PC-3 (cell line): Measurements from ENCODE around the gene PANK1. TPM values are rescaled to one million over a fixed set of nuclear protein-coding genes. Genes with fewer than 3 reads are reported as not detected.

Experiments used
- ATAC-seq: fragments of 200-7000 bp; cut with Tn5 transposase; 2 replicates; pipeline ENCODE4 v1.9.1; 2020; ENCODE audit warnings: mild to moderate bottlenecking, moderate library complexity
- BruUV-seq: library from RNA; stranded (reverse); fragments of 400-500 nt; replicated peaks from 2 replicates; lab custom pipeline; 2021; lab: Mats Ljungman, UMichigan
- CTCF ChIA-PET: fragments of 300-600 bp; sonication (Branson Sonifier 250); formaldehyde crosslinking; loops from one replicate; lab custom pipeline; 2022; ENCODE audit warnings: antibody characterized with exemption; lab: Charles Lee
- POLR2A ChIA-PET: fragments of 300-600 bp; sonication (Branson Sonifier 250); formaldehyde crosslinking; loops from one replicate; lab custom pipeline; 2022; ENCODE audit warnings: antibody characterized with exemption; ENCODE audit not compliant: unreplicated experiment; lab: Charles Lee
- DNase-seq: peaks from one replicate; pipeline ENCODE4 v3.0.0-alpha.2; 2015
- H2AFZ ChIP-seq: fragments of 300-600 bp; sonication (generic); 2 replicates; pipeline ENCODE4 v1.6.0; 2016; ENCODE audit warnings: antibody characterized with exemption, low read length
- H3F3A ChIP-seq: fragments of 300-600 bp; sonication (generic); one replicate; pipeline ENCODE4 v1.6.0; 2017; ENCODE audit warnings: antibody characterized with exemption, low read length, control low read depth, mild to moderate bottlenecking; ENCODE audit not compliant: unreplicated experiment
- H3K27ac ChIP-seq: fragments of 300-600 bp; sonication (generic); 2 replicates; pipeline ENCODE4 v1.5.1; 2016; ENCODE audit warnings: mild to moderate bottlenecking, low read length
- H3K27me3 ChIP-seq: fragments of 300-600 bp; sonication (generic); 2 replicates; pipeline ENCODE4 v1.6.1; 2016; ENCODE audit warnings: low read length, mixed read lengths
- H3K36me3 ChIP-seq: fragments of 300-600 bp; sonication (generic); 2 replicates; pipeline ENCODE4 v1.6.1; 2016; ENCODE audit warnings: low read depth, mixed run types, low read length, mixed read lengths
- H3K4me1 ChIP-seq: fragments of 300-600 bp; sonication (generic); 2 replicates; pipeline ENCODE4 v1.5.1; 2016; ENCODE audit warnings: low read length; ENCODE audit not compliant: insufficient read depth
- H3K4me2 ChIP-seq: fragments of 300-600 bp; sonication (generic); 2 replicates; pipeline ENCODE4 v1.6.0; 2016; ENCODE audit warnings: low read length
- H3K4me3 ChIP-seq: fragments of 300-600 bp; sonication (generic); 2 replicates; pipeline ENCODE4 v1.5.1; 2016; ENCODE audit warnings: mild to moderate bottlenecking, low read length, mixed read lengths
- H3K79me2 ChIP-seq: fragments of 300-600 bp; sonication (generic); 2 replicates; pipeline ENCODE4 v1.6.1; 2017; ENCODE audit warnings: low read length, mixed read lengths
- H3K9ac ChIP-seq: fragments of 300-600 bp; sonication (generic); 2 replicates; pipeline ENCODE4 v1.6.0; 2016; ENCODE audit warnings: mild to moderate bottlenecking, low read length
- H3K9me2 ChIP-seq: fragments of 300-600 bp; sonication (generic); replicated peaks from 2 replicates; pipeline ENCODE4 v1.6.1; 2016; ENCODE audit warnings: mixed run types, low read length, mixed read lengths
- H3K9me3 ChIP-seq: fragments of 300-600 bp; sonication (generic); 2 replicates; pipeline ENCODE4 v1.6.1; 2016; ENCODE audit warnings: low read length, mixed read lengths
- H4K20me1 ChIP-seq: fragments of 300-600 bp; sonication (generic); 2 replicates; pipeline ENCODE4 v1.6.1; 2016; ENCODE audit warnings: low read length, mixed read lengths
- EZH2 ChIP-seq: fragments of 300-600 bp; sonication (generic); IDR thresholded peaks from one replicate; pipeline ENCODE4 v1.6.1; 2017; ENCODE audit warnings: antibody characterized with exemption, mild to moderate bottlenecking, low read length; ENCODE audit not compliant: unreplicated experiment
- EZH2phosphoT487 ChIP-seq: fragments of 300-600 bp; sonication (generic); IDR thresholded peaks from 2 replicates; pipeline ENCODE4 v1.6.1; 2018; ENCODE audit warnings: mild to moderate bottlenecking, antibody characterized with exemption, low read length, borderline replicate concordance
- intact Hi-C: fragments of 100-400 bp; cut with micrococcal nuclease; formaldehyde crosslinking; loops from 2 replicates; pipeline ENCODE4 v1.9.0; 2023
- total RNA-seq: library from RNA; depleted of rRNA; stranded (reverse); fragments of >200 nt; gene quantifications from 2 replicates; pipeline ENCODE4 v1.2.3, GENCODE V29; 2014
- TF ChIP-seq, protein P1 (sequence below): fragments of 300-600 bp; sonication (generic); conservative IDR thresholded peaks from 2 replicates; pipeline ENCODE4 v1.5.1; 2017; ENCODE audit warnings: antibody characterized with exemption, low read depth, mild to moderate bottlenecking, low read length

Gene PANK1
- total RNA-seq, 1 experiment from 2014 or later, result 3.9 TPM

DNA sequence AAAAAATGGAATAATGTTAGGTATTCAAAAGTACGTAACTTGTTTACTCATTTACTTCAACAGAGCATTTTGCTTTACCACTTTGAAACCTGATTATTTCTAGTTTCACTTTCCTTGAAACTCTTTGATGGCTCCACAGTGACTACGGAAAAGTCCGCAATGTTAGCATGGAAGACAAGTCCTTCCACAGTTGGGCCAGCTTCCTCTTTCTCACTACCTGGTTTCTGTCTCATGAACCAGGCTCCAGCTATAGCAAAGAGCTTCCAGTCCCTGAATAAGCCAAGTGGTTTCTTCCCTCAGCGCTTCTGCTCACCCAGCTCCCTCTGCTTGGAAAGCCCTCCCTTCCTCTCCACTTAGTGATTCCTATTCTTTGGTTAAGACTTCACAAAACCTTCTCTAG is 64.8 kb downstream of the PANK1 start:
- Histone ChIP-seq H2AFZ (no peak overlapping the region), H3K9me3 (no peaks in the 10 kb centered on the region), H3K9ac (no peak overlapping the region), H3K27me3 (no peaks in the 10 kb centered on the region), H3F3A (no peaks in the 10 kb centered on the region), H3K4me1 (peaks cover 2% of the 10 kb centered on the region), H3K9me2 (no peaks in the 10 kb centered on the region), H3K79me2 (no peaks in the 10 kb centered on the region), H4K20me1 (no peaks in the 10 kb centered on the region), H3K27ac (no peak overlapping the region), H3K4me2 (no peak overlapping the region), H3K36me3 (no peaks in the 10 kb centered on the region), H3K4me3 (no peak overlapping the region)
- ChIA-PET POLR2A (interaction anchor here (0.7 kb wide), 1 partner anchor 116 kb away, joined by 3 read pairs; no protein-coding TSS in a partner anchor), CTCF (no interaction called here)
- TF ChIP-seq, protein P1, sequence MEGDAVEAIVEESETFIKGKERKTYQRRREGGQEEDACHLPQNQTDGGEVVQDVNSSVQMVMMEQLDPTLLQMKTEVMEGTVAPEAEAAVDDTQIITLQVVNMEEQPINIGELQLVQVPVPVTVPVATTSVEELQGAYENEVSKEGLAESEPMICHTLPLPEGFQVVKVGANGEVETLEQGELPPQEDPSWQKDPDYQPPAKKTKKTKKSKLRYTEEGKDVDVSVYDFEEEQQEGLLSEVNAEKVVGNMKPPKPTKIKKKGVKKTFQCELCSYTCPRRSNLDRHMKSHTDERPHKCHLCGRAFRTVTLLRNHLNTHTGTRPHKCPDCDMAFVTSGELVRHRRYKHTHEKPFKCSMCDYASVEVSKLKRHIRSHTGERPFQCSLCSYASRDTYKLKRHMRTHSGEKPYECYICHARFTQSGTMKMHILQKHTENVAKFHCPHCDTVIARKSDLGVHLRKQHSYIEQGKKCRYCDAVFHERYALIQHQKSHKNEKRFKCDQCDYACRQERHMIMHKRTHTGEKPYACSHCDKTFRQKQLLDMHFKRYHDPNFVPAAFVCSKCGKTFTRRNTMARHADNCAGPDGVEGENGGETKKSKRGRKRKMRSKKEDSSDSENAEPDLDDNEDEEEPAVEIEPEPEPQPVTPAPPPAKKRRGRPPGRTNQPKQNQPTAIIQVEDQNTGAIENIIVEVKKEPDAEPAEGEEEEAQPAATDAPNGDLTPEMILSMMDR, result no peak
- TF ChIP-seq EZH2phosphoT487 (no peak), EZH2 (no peak)
- BruUV-seq, result no TSS peak
- ATAC-seq (no peak), DNase-seq (no peak)
- intact Hi-C loops, result no loop called here

DNA sequence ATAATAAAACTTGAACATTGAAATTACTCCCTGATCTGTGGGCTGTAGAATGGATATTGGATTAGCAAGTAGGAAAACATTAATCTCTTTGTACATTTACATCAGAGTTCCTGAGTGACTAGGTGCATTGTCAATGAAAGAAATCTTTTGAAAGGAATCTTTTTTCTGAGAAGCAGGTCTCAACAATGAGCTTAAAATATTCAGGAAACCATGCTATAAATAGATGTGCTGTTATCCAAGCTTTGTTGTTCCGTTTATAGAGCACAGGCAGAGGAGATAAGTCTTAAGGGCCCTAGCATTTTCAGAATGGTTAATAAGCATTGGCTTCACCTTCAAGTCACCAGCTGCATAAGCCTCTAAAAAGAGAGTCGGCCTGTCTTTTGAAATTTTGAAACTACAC is 68.3 kb downstream of the PANK1 start:
- H3K4me1 ChIP-seq, result peaks cover 12% of the 10 kb centered on the region
- ChIA-PET CTCF (no interaction called here), POLR2A (no interaction called here)
- ATAC-seq (no peak), DNase-seq (no peak)
- TF ChIP-seq, protein P1, result no peak
- TF ChIP-seq EZH2phosphoT487, result no peak
- TF ChIP-seq EZH2, result no peak
- H3K36me3 ChIP-seq, result no peaks in the 10 kb centered on the region
- H3K27me3 ChIP-seq, result no peaks in the 10 kb centered on the region
- no peaks in the 10 kb centered on the region for H4K20me1 ChIP-seq
- no peak overlapping the region for H3K9ac ChIP-seq
- BruUV-seq, result no TSS peak
- intact Hi-C loops, result no loop called here
- no peaks in the 10 kb centered on the region for H3K9me2 ChIP-seq
- H3K79me2 ChIP-seq, result no peaks in the 10 kb centered on the region
- no peak overlapping the region for H2AFZ ChIP-seq
- H3F3A ChIP-seq, result no peaks in the 10 kb centered on the region
- H3K9me3 ChIP-seq, result no peaks in the 10 kb centered on the region
- no peak overlapping the region for H3K4me3 ChIP-seq
- H3K4me2 ChIP-seq, result no peak overlapping the region
- H3K27ac ChIP-seq, result no peak overlapping the region

DNA sequence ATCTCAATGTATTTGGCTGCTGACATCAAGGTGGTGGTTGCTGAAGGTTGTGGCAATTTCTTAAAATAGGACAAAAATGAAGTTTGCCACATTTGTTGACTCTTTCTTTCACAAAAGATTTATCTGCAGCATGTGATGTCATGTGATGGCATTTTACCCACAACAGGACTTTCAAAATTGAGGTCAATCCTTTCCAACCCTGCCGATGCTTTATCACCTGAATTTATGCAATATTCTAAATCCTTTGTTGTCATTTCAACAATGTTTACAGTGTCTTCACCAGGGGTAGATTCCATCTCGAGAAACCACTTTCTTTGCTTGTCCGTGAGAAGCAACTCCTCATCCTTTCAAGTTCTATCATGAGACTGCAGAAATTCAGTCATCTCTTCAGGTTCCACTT is 69.0 kb downstream of the PANK1 start:
- no peak overlapping the region for H3K9ac ChIP-seq
- H2AFZ ChIP-seq, result no peak overlapping the region
- H3K36me3 ChIP-seq, result no peaks in the 10 kb centered on the region
- no peaks in the 10 kb centered on the region for H3K9me3 ChIP-seq
- BruUV-seq, result no TSS peak
- TF ChIP-seq EZH2phosphoT487 (no peak), EZH2 (no peak)
- TF ChIP-seq, protein P1, result no peak
- no peak for DNase-seq
- intact Hi-C loops, result no loop called here
- H3K79me2 ChIP-seq, result no peaks in the 10 kb centered on the region
- CTCF ChIA-PET, result no interaction called here
- POLR2A ChIA-PET, result no interaction called here
- no peak overlapping the region for H3K27ac ChIP-seq
- H4K20me1 ChIP-seq, result no peaks in the 10 kb centered on the region
- H3K4me2 ChIP-seq, result no peak overlapping the region
- ATAC-seq, result no peak
- H3K4me1 ChIP-seq, result peaks cover 12% of the 10 kb centered on the region
- H3K27me3 ChIP-seq, result no peaks in the 10 kb centered on the region
- no peak overlapping the region for H3K4me3 ChIP-seq
- H3F3A ChIP-seq, result no peaks in the 10 kb centered on the region
- H3K9me2 ChIP-seq, result no peaks in the 10 kb centered on the region
